Measurements from ENCODE around the gene PACSIN1.

Gene PACSIN1

DNA sequence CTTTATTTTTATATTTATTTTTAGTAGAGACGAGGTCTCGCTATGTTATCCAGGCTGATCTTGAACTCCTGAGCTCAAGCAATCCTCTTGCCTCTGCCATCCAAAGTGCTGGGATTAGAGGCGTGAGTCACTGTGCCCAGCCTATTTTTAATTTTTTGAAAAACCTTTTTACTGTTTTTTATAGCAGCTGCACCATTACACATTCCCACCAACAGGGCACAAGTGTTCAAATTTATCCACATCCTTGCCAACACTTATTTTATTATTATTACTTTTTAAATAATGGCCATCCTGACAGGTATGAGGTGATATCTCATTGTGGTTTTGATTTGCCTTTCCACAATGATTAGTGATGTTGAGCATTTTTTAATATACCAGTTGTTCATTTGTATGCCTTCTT lies 42.5 kb downstream of the PACSIN1 start:
- no peaks in the 10 kb centered on the region for H3K36me3 ChIP-seq (ENCODE audit: control insufficient read depth, insufficient read depth, low read length)
- no peaks in the 10 kb centered on the region for H3K4me1 ChIP-seq (ENCODE audit: control insufficient read depth, insufficient read depth, low read length, poor library complexity, severe bottlenecking)
- WGBS, 2 experiments (ENCODE audit: insufficient coverage in 2 of 2), result 93% methylated on average over 2 to 3 of the region's 3 CpGs
- no peak overlapping the region for H3K4me3 ChIP-seq (ENCODE audit: extremely low read depth, insufficient read depth, low read length, poor library complexity, severe bottlenecking)
- peaks cover 6% of the 10 kb centered on the region for H3K9me3 ChIP-seq (ENCODE audit: control insufficient read depth, low read length)
- no peak overlapping the region for H3K27ac ChIP-seq (ENCODE audit: low read depth, low read length, severe bottlenecking)

DNA sequence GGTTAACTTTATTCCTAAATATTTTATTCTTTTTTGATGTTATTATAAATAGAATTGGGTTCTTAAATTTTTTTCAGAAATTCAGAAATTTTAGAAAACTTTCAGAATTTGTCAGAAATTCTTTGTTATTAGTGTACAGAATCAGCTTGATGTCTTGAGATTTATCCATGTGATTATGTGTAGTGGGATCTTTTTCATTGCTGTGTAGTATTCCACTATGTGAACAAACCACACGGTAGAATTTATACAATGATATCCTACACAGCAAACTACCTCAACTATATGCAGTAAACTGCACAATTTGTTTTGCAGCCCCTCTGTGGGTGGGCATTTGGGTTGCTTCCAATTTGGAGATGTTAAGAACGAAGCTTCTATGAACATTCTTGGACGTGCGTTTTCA lies 43.9 kb downstream of the PACSIN1 start:
- WGBS, 2 experiments (ENCODE audit: insufficient coverage in 2 of 2), result 95 to 100% methylated on average over 2 to 3 of the region's 4 CpGs
- H3K4me3 ChIP-seq (ENCODE audit: extremely low read depth, insufficient read depth, low read length, poor library complexity, severe bottlenecking), result no peak overlapping the region
- peaks cover 1% of the 10 kb centered on the region for H3K4me1 ChIP-seq (ENCODE audit: control insufficient read depth, insufficient read depth, low read length, poor library complexity, severe bottlenecking)
- H3K27ac ChIP-seq (ENCODE audit: low read depth, low read length, severe bottlenecking), result no peak overlapping the region
- H3K9me3 ChIP-seq (ENCODE audit: control insufficient read depth, low read length), result peaks cover 6% of the 10 kb centered on the region
- no peaks in the 10 kb centered on the region for H3K36me3 ChIP-seq (ENCODE audit: control insufficient read depth, insufficient read depth, low read length)

DNA sequence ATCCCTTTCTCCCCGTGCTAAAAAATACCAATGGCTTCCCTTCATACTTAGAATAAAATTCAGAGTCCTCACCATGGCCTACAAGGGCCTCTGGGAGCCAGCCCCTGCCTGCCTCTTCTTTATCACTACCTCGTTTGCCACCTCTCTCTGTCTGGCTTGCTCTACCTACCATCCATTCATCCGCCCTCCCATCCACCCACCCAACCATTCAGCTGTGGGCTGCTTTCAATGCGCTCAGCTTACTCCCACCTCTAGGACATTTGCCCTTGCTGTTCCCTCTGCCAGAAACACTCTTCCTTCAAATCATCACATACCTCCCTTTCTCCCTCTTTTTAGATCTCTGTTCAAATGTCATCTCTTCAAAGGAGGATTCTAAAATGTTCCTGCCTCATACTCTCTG lies 44.4 kb downstream of the PACSIN1 start:
- no peak overlapping the region for H3K27ac ChIP-seq (ENCODE audit: low read depth, low read length, severe bottlenecking)
- no peak overlapping the region for H3K4me3 ChIP-seq (ENCODE audit: extremely low read depth, insufficient read depth, low read length, poor library complexity, severe bottlenecking)
- peaks cover 6% of the 10 kb centered on the region for H3K9me3 ChIP-seq (ENCODE audit: control insufficient read depth, low read length)
- 86 to 87% methylated on average over 4 of the region's 4 CpGs for WGBS, 2 experiments (ENCODE audit: insufficient coverage in 2 of 2)
- H3K4me1 ChIP-seq (ENCODE audit: control insufficient read depth, insufficient read depth, low read length, poor library complexity, severe bottlenecking), result peaks cover 6% of the 10 kb centered on the region
- no peaks in the 10 kb centered on the region for H3K36me3 ChIP-seq (ENCODE audit: control insufficient read depth, insufficient read depth, low read length)

DNA sequence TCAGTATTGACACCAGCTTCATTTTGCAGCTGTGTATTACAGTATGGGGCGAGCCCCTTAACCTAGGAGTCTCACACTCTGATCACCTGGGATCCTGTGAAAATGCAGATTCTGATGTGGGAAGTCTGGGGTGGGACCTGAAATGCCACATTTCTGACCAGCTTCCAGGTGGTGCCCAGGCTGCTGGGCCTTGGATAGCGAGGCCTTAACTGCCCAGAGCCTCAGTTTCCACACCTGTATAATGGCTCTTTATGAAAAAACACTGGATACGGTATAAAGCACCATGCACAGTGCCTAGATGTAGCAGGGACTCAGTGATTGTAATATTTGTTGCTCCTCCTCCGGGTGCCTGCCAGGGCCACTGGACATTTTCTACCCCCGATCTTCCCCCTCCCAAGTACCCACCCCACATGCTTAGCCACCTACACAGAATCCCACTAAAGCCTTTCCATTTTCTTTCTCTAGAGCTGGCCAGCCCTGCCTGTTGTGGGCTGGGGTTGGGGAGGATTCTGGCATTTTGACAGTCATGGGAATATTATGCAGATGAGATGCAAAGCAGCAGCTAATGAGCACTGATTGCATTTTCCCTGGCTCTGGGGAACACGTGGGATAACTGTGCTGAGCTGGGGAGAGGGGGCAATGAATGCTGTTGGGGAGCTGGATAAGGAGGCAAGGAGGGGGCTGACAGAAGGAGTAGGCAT lies 45.5 kb downstream of the PACSIN1 start:
- WGBS, 2 experiments (ENCODE audit: insufficient coverage in 2 of 2), result 79 to 85% methylated on average over 3 to 5 of the region's 6 CpGs
- peaks cover 6% of the 10 kb centered on the region for H3K9me3 ChIP-seq (ENCODE audit: control insufficient read depth, low read length)

DNA sequence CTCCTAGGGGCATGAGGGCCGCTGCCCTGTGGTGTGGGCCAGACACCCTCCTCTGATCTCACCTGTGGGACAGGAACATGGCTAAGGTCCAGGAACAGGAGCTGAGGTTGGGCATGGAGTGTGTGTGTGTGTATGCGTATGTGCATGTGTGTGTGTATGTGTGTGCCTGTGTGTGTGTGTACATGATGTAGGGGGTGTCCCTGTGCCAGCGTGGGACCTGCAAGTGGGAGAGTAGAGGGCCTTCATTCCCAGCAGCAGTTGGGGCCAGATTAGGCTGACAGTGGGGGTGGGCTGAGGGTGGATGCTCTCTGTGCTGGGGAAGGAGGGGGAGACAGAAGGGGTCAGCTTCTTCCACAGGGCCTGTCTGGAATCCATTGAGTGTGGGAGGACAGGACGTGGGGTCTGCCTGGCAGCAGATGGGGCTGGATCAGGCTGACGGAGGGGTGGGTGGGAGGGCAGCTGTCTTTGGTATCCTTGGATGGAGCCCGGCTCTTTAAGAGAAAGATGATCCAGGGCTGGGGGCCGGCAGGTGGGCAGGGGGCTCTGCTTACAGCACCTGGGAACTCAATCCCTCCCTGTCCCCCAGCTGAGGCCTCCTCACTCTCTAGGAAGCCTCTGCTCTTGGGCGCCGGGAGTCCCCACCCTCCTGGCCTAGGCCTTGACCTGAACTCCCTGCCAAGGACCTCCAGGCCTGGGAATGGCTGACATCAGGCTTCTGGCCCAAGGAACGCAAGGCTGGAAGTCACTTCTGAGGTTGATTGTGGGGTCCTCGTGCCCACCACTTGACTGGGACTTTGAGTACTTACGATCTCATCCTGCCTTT lies 46.2 kb downstream of the PACSIN1 start:
- Histone ChIP-seq H3K36me3 (ENCODE audit: control insufficient read depth, insufficient read depth, low read length) (no peaks in the 10 kb centered on the region), H3K27ac (ENCODE audit: low read depth, low read length, severe bottlenecking) (no peak overlapping the region), H3K4me1 (ENCODE audit: control insufficient read depth, insufficient read depth, low read length, poor library complexity, severe bottlenecking) (peaks cover 6% of the 10 kb centered on the region), H3K9me3 (ENCODE audit: control insufficient read depth, low read length) (peaks cover 6% of the 10 kb centered on the region), H3K4me3 (ENCODE audit: extremely low read depth, insufficient read depth, low read length, poor library complexity, severe bottlenecking) (no peak overlapping the region)
- WGBS, 2 experiments (ENCODE audit: insufficient coverage in 2 of 2), result 67 to 80% methylated on average over 6 to 8 of the region's 12 CpGs

More for the DNA sequence above, 45.5 kb downstream of the PACSIN1 start:
- Histone ChIP-seq H3K36me3 (ENCODE audit: control insufficient read depth, insufficient read depth, low read length) (no peaks in the 10 kb centered on the region), H3K4me3 (ENCODE audit: extremely low read depth, insufficient read depth, low read length, poor library complexity, severe bottlenecking) (no peak overlapping the region), H3K27ac (ENCODE audit: low read depth, low read length, severe bottlenecking) (no peak overlapping the region), H3K4me1 (ENCODE audit: control insufficient read depth, insufficient read depth, low read length, poor library complexity, severe bottlenecking) (peaks cover 6% of the 10 kb centered on the region)

DNA sequence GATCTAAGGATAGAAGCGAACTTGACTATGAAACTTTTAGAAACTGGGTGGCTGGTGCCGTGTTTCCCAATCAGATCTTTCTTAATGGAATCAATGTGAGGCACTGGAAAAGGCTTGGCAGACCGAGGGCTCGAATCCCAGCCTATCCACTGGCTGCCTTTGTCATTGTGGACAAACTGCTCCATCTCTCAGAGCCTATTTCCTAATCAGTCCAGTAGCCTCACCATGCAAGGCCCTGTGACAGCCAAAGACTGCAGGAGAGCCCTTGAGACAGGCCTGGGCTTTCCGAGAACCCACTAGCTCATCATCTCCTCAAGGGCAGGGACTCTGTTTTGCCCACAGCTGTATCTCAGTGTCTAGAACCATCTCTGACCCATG lies 46.9 kb downstream of the PACSIN1 start:
- Histone ChIP-seq H3K27ac (ENCODE audit: low read depth, low read length, severe bottlenecking) (no peak overlapping the region), H3K9me3 (ENCODE audit: control insufficient read depth, low read length) (peaks cover 6% of the 10 kb centered on the region), H3K4me1 (ENCODE audit: control insufficient read depth, insufficient read depth, low read length, poor library complexity, severe bottlenecking) (peaks cover 6% of the 10 kb centered on the region), H3K4me3 (ENCODE audit: extremely low read depth, insufficient read depth, low read length, poor library complexity, severe bottlenecking) (no peak overlapping the region), H3K36me3 (ENCODE audit: control insufficient read depth, insufficient read depth, low read length) (no peaks in the 10 kb centered on the region)
- WGBS, 2 experiments (ENCODE audit: insufficient coverage in 2 of 2), result 88 to 94% methylated on average over 5 of the region's 5 CpGs

DNA sequence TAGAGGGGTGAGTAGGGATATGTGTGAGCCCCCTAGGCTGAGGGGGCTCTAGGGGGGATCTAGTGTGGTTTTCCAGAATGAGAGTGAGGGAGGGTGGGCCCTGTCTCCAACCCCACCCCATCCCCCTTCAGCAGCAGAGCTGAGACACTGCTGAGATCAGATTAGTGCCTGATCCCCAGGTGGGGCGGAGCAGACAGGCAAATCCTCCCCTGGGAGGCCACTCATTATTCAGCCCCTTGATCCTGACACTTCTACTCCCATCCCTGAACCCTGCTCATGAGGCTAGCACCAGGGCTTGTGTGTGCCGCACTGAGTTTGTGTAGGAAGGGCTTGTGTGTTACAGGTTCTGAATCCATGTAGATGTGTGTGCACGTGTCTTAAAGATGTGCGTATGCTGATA lies 47.8 kb downstream of the PACSIN1 start:
- H3K4me3 ChIP-seq (ENCODE audit: extremely low read depth, insufficient read depth, low read length, poor library complexity, severe bottlenecking), result no peak overlapping the region
- H3K27ac ChIP-seq (ENCODE audit: low read depth, low read length, severe bottlenecking), result no peak overlapping the region
- peaks cover 6% of the 10 kb centered on the region for H3K4me1 ChIP-seq (ENCODE audit: control insufficient read depth, insufficient read depth, low read length, poor library complexity, severe bottlenecking)
- peaks cover 6% of the 10 kb centered on the region for H3K9me3 ChIP-seq (ENCODE audit: control insufficient read depth, low read length)
- WGBS, 2 experiments (ENCODE audit: insufficient coverage in 2 of 2), result 73 to 81% methylated on average over 3 to 4 of the region's 4 CpGs
- H3K36me3 ChIP-seq (ENCODE audit: control insufficient read depth, insufficient read depth, low read length), result no peaks in the 10 kb centered on the region

DNA sequence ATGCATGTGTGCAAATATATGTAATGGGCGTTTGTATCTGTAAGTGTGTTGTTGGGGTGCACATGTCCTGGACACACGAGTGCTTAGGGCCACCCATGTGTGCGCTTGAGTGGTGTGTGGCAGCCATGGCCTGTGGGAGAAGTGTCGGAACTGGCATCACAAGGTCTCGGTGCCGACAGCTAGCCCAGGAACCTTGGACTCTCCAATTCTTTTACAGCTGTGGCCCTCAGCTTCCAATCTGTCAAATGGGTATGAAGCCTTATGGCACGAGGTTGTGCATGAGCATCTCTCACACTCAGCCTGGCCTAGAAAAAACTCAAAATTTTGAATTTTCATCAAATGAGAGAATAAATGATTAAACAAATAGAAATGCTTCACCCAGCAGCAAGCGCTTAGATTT lies 48.2 kb downstream of the PACSIN1 start:
- peaks cover 6% of the 10 kb centered on the region for H3K4me1 ChIP-seq (ENCODE audit: control insufficient read depth, insufficient read depth, low read length, poor library complexity, severe bottlenecking)
- peaks cover 3% of the 10 kb centered on the region for H3K9me3 ChIP-seq (ENCODE audit: control insufficient read depth, low read length)
- no peak overlapping the region for H3K4me3 ChIP-seq (ENCODE audit: extremely low read depth, insufficient read depth, low read length, poor library complexity, severe bottlenecking)
- H3K36me3 ChIP-seq (ENCODE audit: control insufficient read depth, insufficient read depth, low read length), result no peaks in the 10 kb centered on the region
- no peak overlapping the region for H3K27ac ChIP-seq (ENCODE audit: low read depth, low read length, severe bottlenecking)
- 86 to 90% methylated on average over 7 to 8 of the region's 8 CpGs for WGBS, 2 experiments (ENCODE audit: insufficient coverage in 2 of 2)

DNA sequence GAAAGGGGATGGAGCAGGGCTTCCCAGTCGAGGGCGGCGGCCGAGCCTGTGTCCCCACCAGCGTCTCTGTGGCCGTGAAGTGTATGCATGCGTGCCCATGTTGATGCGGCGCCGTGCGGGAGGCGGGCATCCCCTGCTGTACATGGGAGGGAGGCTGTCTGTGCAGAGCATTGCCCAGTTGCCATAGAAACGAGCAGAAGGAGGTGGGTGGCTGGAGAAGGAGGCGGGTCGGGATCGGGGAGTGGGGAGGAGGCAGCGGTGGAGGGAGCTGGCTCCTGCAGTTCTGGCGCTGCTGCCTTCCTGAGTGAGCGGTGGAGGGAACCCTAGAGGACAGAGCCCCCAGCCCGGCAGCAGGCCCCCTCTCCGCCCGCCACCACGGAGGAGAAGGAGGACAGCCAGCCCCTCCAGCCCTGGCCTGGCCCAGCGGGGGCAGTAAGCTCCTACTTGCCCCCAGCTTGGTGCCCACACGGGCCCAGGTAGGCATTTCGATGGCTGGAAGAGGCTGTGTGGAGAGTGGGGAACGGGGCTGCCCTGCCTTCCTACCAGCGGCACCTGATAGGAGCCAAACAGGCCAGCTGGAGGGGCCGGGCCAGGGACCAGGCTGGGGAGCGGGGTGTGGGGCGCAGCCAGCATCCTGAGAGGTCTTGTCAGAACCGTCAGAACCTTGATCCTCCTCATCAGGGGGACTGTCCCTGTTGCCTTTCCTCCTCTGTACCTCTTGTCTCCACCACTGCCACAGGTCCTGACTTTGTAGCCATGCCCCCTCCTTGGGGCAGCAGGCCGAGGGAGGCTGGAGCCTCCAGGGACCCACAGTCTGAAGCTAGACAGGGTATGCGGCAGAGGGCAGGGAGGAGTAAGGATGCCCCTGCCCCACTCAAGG lies 49.0 kb downstream of the PACSIN1 start:
- Histone ChIP-seq H3K27ac (ENCODE audit: low read depth, low read length, severe bottlenecking) (no peak overlapping the region), H3K4me3 (ENCODE audit: extremely low read depth, insufficient read depth, low read length, poor library complexity, severe bottlenecking) (peak overlapping the region; percentile 2), H3K9me3 (ENCODE audit: control insufficient read depth, low read length) (no peaks in the 10 kb centered on the region), H3K36me3 (ENCODE audit: control insufficient read depth, insufficient read depth, low read length) (no peaks in the 10 kb centered on the region), H3K4me1 (ENCODE audit: control insufficient read depth, insufficient read depth, low read length, poor library complexity, severe bottlenecking) (peaks cover 6% of the 10 kb centered on the region)
- whole genome bisulfite sequencing, 2 experiments (ENCODE audit: insufficient coverage in 2 of 2), result 9 to 19% methylated on average over 22 to 31 of the region's 34 CpGs

DNA sequence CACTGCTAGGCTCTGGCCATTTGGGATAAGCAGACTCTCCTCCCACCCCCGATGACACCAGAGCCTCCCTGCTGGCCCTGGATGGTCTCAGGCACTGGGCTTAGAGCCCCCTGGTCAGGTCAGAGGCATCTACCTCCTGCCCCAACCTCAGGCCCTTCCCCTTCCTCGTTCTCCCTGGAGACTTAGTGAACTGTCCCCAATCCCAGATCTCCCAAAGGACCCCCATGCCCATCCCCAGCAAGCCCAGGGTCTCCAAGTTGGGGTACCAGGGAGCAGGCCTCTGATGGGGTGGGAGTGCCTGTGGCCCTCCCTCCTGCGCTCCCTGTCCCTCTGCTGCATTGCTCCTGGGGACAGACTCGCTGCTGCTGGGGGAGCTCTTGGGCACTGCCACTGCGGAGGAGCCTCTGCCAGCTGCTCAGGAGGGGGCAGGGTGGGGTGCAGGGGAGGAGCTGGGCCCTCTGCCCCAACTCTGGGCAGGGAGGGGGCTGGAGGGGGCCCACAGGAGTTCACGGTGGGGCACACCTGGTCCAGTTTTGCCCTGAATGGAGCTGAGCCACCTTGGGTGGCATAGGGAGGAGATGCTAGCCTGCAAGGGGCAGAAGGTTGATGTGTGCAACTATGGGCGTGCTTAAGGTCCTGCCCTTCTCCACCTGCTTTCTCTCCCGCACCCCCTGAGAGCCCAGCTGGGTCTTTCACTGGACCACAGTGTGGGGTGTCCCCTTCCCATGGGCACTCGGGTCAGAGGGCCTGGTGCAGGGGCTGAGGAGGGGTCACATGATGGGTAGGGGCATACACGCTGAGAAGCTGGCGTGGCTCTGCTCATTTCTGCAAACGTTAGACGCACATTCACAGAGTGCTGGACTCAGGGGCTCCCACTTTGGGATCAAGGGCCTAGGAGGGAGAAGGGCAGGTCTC lies 49.9 kb downstream of the PACSIN1 start:
- WGBS, 2 experiments (ENCODE audit: insufficient coverage in 2 of 2), result 73 to 82% methylated on average over 8 of the region's 13 CpGs
- Histone ChIP-seq H3K4me3 (ENCODE audit: extremely low read depth, insufficient read depth, low read length, poor library complexity, severe bottlenecking) (no peak overlapping the region), H3K9me3 (ENCODE audit: control insufficient read depth, low read length) (no peaks in the 10 kb centered on the region), H3K36me3 (ENCODE audit: control insufficient read depth, insufficient read depth, low read length) (no peaks in the 10 kb centered on the region), H3K4me1 (ENCODE audit: control insufficient read depth, insufficient read depth, low read length, poor library complexity, severe bottlenecking) (peaks cover 6% of the 10 kb centered on the region), H3K27ac (ENCODE audit: low read depth, low read length, severe bottlenecking) (no peak overlapping the region)

Measured in mesodermal cell (in vitro differentiated cells).